ENCODE measurements around the gene ARHGAP31.

The ARHGAP31 gene

GRCh38 chr3:119443179-119443578 lies 149.0 kb downstream of the ARHGAP31 start:
- DNase-seq (ENCODE audit: low spot score) = no peak

- DNase-seq (ENCODE audit: low spot score) = no peak
These were observed 150.4 kb downstream of the ARHGAP31 start for GRCh38 chr3:119444590-119444989.

- DNase-seq (ENCODE audit: low spot score) = no peak
These were observed 159.6 kb downstream of the ARHGAP31 start for GRCh38 chr3:119453822-119454221.

GRCh38 chr3:119456469-119456868 lies 162.3 kb downstream of the ARHGAP31 start:
- DNase-seq (ENCODE audit: low spot score) = no peak

- no peak for DNase-seq (ENCODE audit: low spot score)
These were observed 163.1 kb downstream of the ARHGAP31 start for GRCh38 chr3:119457246-119457645.

GRCh38 chr3:119463171-119464169 lies 169.3 kb downstream of the ARHGAP31 start, which contains the start of gene TMEM39A:
Gene TMEM39A (minus strand): TSS chr3:119463615. CDS start chr3:119462074, 1,541 bp downstream.
- DNase-seq (ENCODE audit: low spot score) = peak; percentile 99

GRCh38 chr3:119468041-119468440 lies 173.9 kb downstream of the ARHGAP31 start:
- DNase-seq (ENCODE audit: low spot score) = no peak

- DNase-seq (ENCODE audit: low spot score) = no peak
These were observed 175.4 kb downstream of the ARHGAP31 start for GRCh38 chr3:119469418-119470189.
